GM18909 (cell line): Measurements from ENCODE around the gene SLIT3.

Source experiments
- ATAC-seq: cut with Tn5 transposase; IDR thresholded peaks from one replicate; pipeline ENCODE4 v1.9.1; 2021; ENCODE audit warnings: mild to moderate bottlenecking; ENCODE audit not compliant: unreplicated experiment, poor library complexity

SLIT3 gene

GRCh38 chr5:169300468-169301385 is at the start of gene SLIT3:
Gene SLIT3, minus strand, starts transcription at chr5:169301139. Its CDS starts 430 bp downstream, at chr5:169300709.
- no peak for ATAC-seq

- peak; percentile 73 for ATAC-seq
Observed at GRCh38 chr5:169350016-169350415, 49.1 kb upstream of the SLIT3 start.

GRCh38 chr5:169347786-169348185 is 46.8 kb upstream of the SLIT3 start:
- no peak for ATAC-seq

GRCh38 chr5:169344629-169345028 is 43.7 kb upstream of the SLIT3 start:
- ATAC-seq = no peak

DNA sequence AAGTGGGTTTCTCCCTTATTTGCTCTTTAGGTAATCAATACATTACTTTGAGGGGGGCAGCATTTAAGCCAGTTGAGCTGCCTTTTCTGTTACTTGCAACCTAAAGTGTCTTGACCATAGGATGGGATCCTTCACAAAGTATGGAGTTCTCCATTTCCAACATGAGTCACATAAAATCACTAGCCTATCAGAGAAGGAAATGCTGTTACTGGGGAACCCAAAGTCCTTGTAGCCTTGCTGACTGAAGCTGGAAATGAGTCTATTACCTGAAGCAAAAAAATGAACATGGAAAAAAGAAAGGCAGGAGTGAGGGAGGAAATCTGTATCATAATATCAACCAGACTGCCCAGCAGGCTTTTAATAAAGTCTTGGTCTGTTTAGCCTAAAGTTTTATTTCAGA is 42.8 kb upstream of the SLIT3 start:
- ATAC-seq = no peak

DNA sequence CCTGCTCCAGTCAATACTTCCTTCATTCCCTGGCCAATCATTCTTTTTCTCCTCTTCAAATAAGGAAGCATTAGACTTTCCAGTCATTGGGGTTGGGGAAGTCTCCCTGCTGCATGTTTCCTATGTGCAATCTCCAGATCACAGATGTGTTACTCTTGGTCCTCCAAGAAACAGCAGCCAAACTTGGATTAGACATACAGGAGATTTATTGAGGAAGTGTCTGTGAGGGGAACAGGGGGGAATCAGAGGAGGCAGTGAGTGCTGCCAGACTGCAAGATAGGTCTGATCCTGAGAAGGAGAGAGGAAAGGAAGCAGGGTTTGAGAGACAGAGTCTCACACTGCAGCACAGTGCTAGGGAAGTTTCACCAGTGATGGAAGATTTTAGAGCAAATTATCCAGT is 40.6 kb upstream of the SLIT3 start:
- no peak for ATAC-seq

DNA sequence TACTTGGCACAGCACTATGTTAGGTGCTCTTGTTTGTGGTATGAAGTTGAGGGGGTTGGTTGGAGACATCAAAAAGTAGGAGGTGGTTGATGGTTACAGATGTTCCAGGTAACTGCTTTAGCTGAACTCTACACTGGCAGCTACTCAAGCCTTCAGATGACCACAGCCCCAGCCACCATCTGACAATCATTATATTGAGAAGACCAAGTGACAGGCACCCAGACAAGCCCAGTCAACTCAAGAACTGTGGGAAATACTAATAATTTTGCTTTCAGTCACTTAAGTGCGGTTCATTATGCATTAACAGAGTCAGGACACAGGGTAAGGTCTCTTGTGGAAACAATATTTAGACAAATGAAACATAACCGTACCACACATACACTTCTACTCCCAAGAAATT is 38.9 kb upstream of the SLIT3 start:
- ATAC-seq = peak; percentile 94

GRCh38 chr5:169336242-169336641 is 35.3 kb upstream of the SLIT3 start:
- ATAC-seq = no peak

- ATAC-seq = no peak
Observed at GRCh38 chr5:169335806-169336205, 34.9 kb upstream of the SLIT3 start.

GRCh38 chr5:169333518-169333917 is 32.6 kb upstream of the SLIT3 start:
- ATAC-seq = no peak

DNA sequence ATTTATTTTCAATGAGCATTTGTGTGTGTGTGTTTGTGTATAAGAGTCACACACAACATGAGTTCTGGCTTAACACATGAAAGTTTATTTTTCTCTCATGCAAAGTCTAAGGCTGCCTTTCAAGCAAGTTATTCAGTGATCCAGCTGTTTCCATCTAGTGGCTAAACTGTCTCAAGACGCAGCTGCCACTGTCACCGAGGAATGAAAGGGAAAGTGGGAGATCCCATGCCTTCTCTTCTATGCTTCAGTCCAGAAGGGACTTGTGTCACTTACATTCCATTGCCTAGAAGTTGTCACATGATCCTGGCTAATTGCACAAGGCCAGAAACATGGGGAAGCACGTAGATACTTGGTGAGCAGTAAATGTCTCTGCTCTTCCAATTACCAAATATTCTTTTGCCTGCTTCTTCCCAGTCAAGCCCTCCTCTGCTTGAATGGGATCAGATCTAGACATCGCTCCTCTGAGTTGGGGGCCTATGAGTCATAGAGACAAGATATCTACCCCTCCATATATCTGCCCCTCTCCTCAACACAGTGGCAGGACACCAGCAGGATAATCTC is 30.4 kb upstream of the SLIT3 start:
- ATAC-seq = no peak

GRCh38 chr5:169328401-169328800 is 27.5 kb upstream of the SLIT3 start:
- no peak for ATAC-seq

- ATAC-seq = no peak
Observed at GRCh38 chr5:169325273-169325672, 24.3 kb upstream of the SLIT3 start.

DNA sequence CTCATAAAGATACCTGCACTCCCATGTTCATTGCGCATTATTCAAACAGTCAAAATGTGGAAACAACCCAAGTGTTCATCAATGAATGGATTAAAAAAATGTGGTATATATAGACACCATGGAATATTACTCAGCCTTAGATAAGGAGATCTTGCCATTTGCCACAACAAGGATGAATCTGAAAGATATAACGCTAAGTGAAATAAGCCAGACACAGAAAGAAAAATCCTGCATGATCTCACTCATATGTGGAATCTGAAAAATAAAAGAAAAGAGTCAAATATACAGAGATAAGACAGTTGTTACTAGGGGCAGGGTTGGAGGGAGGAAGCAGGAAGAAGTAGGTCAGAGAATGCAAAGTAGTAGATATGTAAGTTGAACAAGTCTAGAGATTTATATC is 17.6 kb upstream of the SLIT3 start:
- no peak for ATAC-seq

- no peak for ATAC-seq
Observed at GRCh38 chr5:169307646-169308045, 6.7 kb upstream of the SLIT3 start.

DNA sequence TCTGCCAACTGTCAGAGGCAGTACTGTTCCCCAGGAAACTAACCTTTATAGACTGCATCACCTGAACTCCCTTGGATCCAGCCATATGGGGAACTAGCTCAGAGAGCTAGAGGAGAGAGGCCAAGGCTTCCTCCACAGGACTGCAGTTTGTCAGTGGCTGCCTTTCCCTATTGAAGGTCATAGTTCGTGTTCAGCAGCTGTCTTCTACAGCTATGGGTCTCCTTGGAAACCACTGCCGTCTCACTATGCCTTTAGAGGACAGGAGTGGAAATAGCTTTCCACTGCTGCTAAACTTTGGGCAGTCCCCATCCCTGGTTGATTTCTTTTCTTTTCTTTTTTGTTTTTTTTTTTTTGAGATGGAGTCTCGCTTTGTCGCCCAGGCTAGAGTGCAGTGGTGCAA is 4.4 kb upstream of the SLIT3 start:
- no peak for ATAC-seq

DNA sequence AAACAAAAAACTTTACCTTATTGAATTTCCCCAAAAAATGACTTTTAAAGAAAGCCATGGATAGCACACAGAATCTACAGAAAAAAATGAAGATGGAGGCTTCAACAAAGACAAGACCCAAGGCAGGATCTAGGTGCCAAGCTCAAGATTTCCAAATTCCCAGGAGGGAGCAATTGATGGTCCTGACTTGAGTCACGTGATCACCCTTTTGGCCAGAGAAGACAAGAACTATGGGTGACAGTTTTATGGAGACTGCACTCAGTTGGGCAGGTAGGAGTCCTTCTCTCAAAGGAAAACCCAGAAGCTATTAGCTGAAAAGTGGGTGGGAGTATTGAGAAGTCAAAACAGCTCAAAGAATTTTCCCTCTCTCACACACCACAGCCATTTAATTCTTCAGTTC is 3.2 kb upstream of the SLIT3 start:
- no peak for ATAC-seq

- no peak for ATAC-seq
Observed at GRCh38 chr5:169303119-169303515, 2.2 kb upstream of the SLIT3 start.

- peak; percentile 78 for ATAC-seq
Observed at GRCh38 chr5:169302491-169303118, 1.7 kb upstream of the SLIT3 start.

DNA sequence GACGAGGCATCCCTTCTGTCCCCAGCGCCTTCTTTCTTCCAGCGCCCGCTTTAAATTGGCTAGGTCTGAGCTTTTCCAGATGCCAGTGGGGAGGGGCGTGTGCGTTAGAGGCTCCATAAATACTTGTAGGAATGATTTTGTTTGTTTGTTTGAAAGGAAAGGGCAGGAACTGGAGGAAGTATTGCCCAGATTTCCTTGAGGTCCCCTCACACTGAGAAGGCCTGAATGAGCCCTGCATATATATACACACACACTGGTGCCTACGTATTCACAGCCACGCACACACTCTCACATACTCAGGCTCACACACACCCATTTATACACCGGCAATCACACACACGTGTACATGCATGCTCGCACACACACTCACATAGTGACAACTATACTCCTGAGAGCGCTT is 1.0 kb upstream of the SLIT3 start:
- ATAC-seq = peak; percentile 32

DNA sequence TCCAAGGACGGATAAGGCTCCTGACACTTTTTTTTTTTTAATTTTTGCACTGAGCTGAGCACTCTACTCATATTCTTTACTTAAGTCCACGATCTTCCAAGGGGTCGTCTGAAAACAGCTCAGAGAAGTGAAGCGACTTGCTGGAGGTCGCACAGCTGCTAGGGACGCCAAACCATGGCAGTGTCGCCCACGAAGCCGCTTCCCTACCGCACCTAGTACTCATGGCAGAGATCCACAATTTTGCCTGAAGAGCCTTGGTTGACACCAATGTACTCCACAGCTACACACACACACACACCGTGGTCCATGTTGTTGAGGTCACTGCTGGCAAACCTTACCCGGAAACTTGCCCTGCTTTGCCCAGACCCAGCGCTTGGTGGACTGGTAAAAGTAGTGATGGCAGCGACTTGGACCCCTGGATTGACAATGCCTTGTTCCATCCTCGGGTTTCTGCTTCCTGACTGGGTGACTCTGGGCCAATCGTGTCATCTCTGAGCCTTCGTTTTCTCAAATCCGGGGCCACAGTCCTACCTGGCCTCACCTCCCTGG is 521 bp upstream of the SLIT3 start:
- ATAC-seq = no peak
